ENCODE data around the gene WFIKKN1.

Gene WFIKKN1

GRCh38 chr16:588889-589657, 41.7 kb upstream of the WFIKKN1 start:
- Histone ChIP-seq H3K4me2 (ENCODE audit: low read length) (peak overlapping the region; percentile 78), H3K4me1 (ENCODE audit: control insufficient read depth, low read length) (peaks cover 43% of the 10 kb centered on the region), H3K9me2 (replicated peaks; ENCODE audit: control insufficient read depth, low read length) (no peaks in the 10 kb centered on the region), H3K9me3 (ENCODE audit: control insufficient read depth, insufficient read depth, low read length) (no peaks in the 10 kb centered on the region), H3K79me2 (ENCODE audit: control insufficient read depth, low read length) (peaks cover 54% of the 10 kb centered on the region), H3K36me3 (ENCODE audit: control insufficient read depth, low read length) (peaks cover 9% of the 10 kb centered on the region), H3F3A (ENCODE audit: control insufficient read depth, insufficient read depth) (no peaks in the 10 kb centered on the region; the same call in 1 of the 2 replicates), H4K20me1 (ENCODE audit: control insufficient read depth, insufficient read depth, low read depth, low read length) (peaks cover 4% of the 10 kb centered on the region; the same call in 1 of the 2 replicates), H3K27me3 (ENCODE audit: control insufficient read depth, low read length) (no peaks in the 10 kb centered on the region), H3K27ac (ENCODE audit: low read depth, low read length) (peak overlapping the region; percentile 92), H3K4me3 (ENCODE audit: low read length) (peak overlapping the region; percentile 73)
- TF ChIP-seq EZH2phosphoT487 (IDR thresholded peaks at IDR 0.05; ENCODE audit: borderline replicate concordance, low read length): no peak
- no peak for TF ChIP-seq CTCF (IDR thresholded peaks at IDR 0.05; ENCODE audit: low read depth, low read length, poor library complexity, severe bottlenecking)

- Histone ChIP-seq H3K27me3 (ENCODE audit: control insufficient read depth, low read length) (no peaks in the 10 kb centered on the region), H3K4me1 (ENCODE audit: control insufficient read depth, low read length) (peaks cover 43% of the 10 kb centered on the region), H3K36me3 (ENCODE audit: control insufficient read depth, low read length) (peaks cover 9% of the 10 kb centered on the region), H3K4me3 (ENCODE audit: low read length) (peak within 1 kb of the TSS; percentile 79), H3F3A (ENCODE audit: control insufficient read depth, insufficient read depth) (no peaks in the 10 kb centered on the region; the same call in 1 of the 2 replicates), H4K20me1 (ENCODE audit: control insufficient read depth, insufficient read depth, low read depth, low read length) (peaks cover 4% of the 10 kb centered on the region; the same call in 1 of the 2 replicates), H3K27ac (ENCODE audit: low read depth, low read length) (peak within 1 kb of the TSS; percentile 92), H3K9me2 (replicated peaks; ENCODE audit: control insufficient read depth, low read length) (no peaks in the 10 kb centered on the region), H3K79me2 (ENCODE audit: control insufficient read depth, low read length) (peaks cover 61% of the 10 kb centered on the region), H3K9me3 (ENCODE audit: control insufficient read depth, insufficient read depth, low read length) (no peaks in the 10 kb centered on the region), H3K4me2 (ENCODE audit: low read length) (peak within 1 kb of the TSS; percentile 91)
- TF ChIP-seq EZH2phosphoT487 (IDR thresholded peaks at IDR 0.05; ENCODE audit: borderline replicate concordance, low read length) (no peak), CTCF (IDR thresholded peaks at IDR 0.05; ENCODE audit: low read depth, low read length, poor library complexity, severe bottlenecking) (no peak)
Observed at GRCh38 chr16:589658-590187, 41.1 kb upstream of the WFIKKN1 start, which contains the start of gene RAB40C. Gene RAB40C, plus strand, starts transcription at chr16:590066. Its CDS starts 226 bp downstream, at chr16:590292.

GRCh38 chr16:590188-590814, 40.5 kb upstream of the WFIKKN1 start:
- peak overlapping the region; percentile 79 for H3K4me3 ChIP-seq (ENCODE audit: low read length)
- H3K9me2 ChIP-seq (replicated peaks; ENCODE audit: control insufficient read depth, low read length): no peaks in the 10 kb centered on the region
- peaks cover 4% of the 10 kb centered on the region; the same call in 1 of the 2 replicates for H4K20me1 ChIP-seq (ENCODE audit: control insufficient read depth, insufficient read depth, low read depth, low read length)
- H3F3A ChIP-seq (ENCODE audit: control insufficient read depth, insufficient read depth): no peaks in the 10 kb centered on the region; the same call in 1 of the 2 replicates
- H3K27me3 ChIP-seq (ENCODE audit: control insufficient read depth, low read length): no peaks in the 10 kb centered on the region
- peak overlapping the region; percentile 91 for H3K4me2 ChIP-seq (ENCODE audit: low read length)
- TF ChIP-seq EZH2phosphoT487 (IDR thresholded peaks at IDR 0.05; ENCODE audit: borderline replicate concordance, low read length): no peak
- H3K79me2 ChIP-seq (ENCODE audit: control insufficient read depth, low read length): peaks cover 66% of the 10 kb centered on the region
- no peaks in the 10 kb centered on the region for H3K9me3 ChIP-seq (ENCODE audit: control insufficient read depth, insufficient read depth, low read length)
- H3K36me3 ChIP-seq (ENCODE audit: control insufficient read depth, low read length): peaks cover 9% of the 10 kb centered on the region
- no peak overlapping the region for H3K27ac ChIP-seq (ENCODE audit: low read depth, low read length)
- peaks cover 43% of the 10 kb centered on the region for H3K4me1 ChIP-seq (ENCODE audit: control insufficient read depth, low read length)
